Sciatic nerve (tissue), 2 donors: Measurements from ENCODE around the gene ACADSB. TPM values are rescaled to one million over a fixed set of nuclear protein-coding genes. Genes with fewer than 3 reads are reported as not detected.

ENCODE experiments used
- ATAC-seq: fragments of 200-7000 bp; cut with Tn5 transposase; one replicate; pipeline ENCODE4 v1.9.1; 2020; ENCODE audit warnings: mild to moderate bottlenecking, moderate library complexity
- DNase-seq: peaks from one replicate; pipeline ENCODE4 v3.0.0-alpha.2; 2020; ENCODE audit warnings: low spot score
- intact Hi-C: fragments of 100-400 bp; cut with DNase I; formaldehyde crosslinking; loops from one replicate; pipeline ENCODE4 v1.14.2; 2022
- total RNA-seq: library from RNA; stranded (reverse); fragmentation: NEBNext Ultra II Directional; extraction: Animal tissue kit (Norgen Biotek cat#: 25700); gene quantifications from one replicate; pipeline ENCODE4 v1.2.1, GENCODE V29; 2021
- donor health status: DM: no; HTN: no; CAD: no.
- donor health status: DM: no; HTN: no; CAD: no.

ACADSB gene
- total RNA-seq, 1 donor from 2014 or later = 39.5 TPM

- intact Hi-C loops = no loop called here
- no peak for ATAC-seq
These were observed 75.0 kb downstream of the ACADSB start for GRCh38 chr10:123083811-123084210.

GRCh38 chr10:123086281-123086680 lies 77.5 kb downstream of the ACADSB start:
- intact Hi-C loops = no loop called here
- DNase-seq = no peak
- ATAC-seq = no peak

More at GRCh38 chr10:123083811-123084210, 75.0 kb downstream of the ACADSB start:
- no peak for DNase-seq

DNA sequence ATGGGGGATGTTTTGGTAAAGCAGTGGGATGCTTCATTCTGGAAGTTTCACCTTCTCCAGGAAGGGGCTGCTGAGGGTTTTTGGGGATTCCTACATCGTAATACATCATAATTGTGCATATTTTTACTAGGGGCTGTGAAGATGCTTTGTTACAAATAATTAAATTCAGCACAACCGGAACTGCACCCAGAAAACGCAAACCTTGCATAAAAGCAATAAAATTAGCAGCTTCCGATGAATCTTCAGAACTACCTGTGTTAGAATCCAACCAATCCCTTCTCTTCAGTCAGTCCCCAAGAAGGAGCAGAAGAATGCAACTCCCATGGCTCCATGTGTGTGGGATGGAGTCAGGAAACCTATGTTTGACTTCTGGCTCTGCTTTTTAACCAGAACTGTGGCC lies 78.5 kb downstream of the ACADSB start:
- ATAC-seq = no peak
- intact Hi-C loops = no loop called here
- no peak for DNase-seq

DNA sequence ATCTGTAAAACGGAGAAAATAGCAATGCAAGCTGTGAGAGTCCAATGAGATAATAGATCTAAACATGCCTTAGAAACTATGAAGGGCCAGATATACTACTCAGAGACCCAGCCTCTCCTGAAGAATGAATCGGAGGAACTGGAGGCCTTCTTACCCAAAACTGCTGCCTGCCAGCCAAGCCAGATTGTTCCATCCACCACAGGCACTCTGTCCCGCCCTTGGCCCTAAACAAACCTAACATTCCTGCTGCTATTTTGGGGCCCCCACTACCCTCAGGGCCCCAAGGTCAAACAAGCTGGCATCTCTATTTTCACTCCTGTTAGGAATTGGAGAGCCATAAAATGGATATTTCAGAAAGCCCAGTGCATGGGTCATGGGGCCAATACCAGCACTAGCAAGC lies 79.0 kb downstream of the ACADSB start:
- intact Hi-C loops = no loop called here
- no peak for ATAC-seq
- no peak for DNase-seq

- intact Hi-C loops = no loop called here
- DNase-seq (no peak), ATAC-seq (no peak)
These were observed 84.0 kb downstream of the ACADSB start for GRCh38 chr10:123092635-123093414.

- intact Hi-C loops = no loop called here
- ATAC-seq (no peak), DNase-seq (no peak)
These were observed 84.7 kb downstream of the ACADSB start for GRCh38 chr10:123093489-123093888.

- no peak for DNase-seq
- no peak for ATAC-seq
- intact Hi-C loops = no loop called here
These were observed 87.6 kb downstream of the ACADSB start for GRCh38 chr10:123096452-123096851.

DNA sequence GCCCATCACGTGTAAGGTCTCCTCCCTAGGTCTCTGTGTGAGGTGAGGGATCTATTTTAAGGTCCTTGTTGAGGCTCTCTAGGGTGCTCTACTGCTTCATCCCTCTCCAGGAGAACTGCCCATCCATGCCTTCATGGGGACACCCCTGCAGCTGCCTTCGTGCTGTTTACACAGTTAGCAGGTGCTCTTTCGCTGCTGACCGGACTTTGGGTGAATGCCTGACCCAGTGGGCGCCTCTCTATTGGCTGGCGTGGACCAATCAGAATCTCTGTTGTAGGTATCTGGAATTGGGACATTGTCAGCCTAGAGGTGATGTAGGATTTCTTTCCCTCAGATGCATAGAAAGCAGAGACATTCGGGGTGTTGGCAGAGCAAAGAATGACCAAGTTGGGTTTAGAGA lies 88.2 kb downstream of the ACADSB start:
- intact Hi-C loops = no loop called here
- no peak for DNase-seq
- no peak for ATAC-seq

GRCh38 chr10:123100030-123100762 lies 91.4 kb downstream of the ACADSB start:
- DNase-seq = no peak
- intact Hi-C loops = no loop called here
- ATAC-seq = no peak

- intact Hi-C loops = no loop called here
- DNase-seq (no peak), ATAC-seq (no peak)
These were observed 93.1 kb downstream of the ACADSB start for GRCh38 chr10:123101872-123102271.

DNA sequence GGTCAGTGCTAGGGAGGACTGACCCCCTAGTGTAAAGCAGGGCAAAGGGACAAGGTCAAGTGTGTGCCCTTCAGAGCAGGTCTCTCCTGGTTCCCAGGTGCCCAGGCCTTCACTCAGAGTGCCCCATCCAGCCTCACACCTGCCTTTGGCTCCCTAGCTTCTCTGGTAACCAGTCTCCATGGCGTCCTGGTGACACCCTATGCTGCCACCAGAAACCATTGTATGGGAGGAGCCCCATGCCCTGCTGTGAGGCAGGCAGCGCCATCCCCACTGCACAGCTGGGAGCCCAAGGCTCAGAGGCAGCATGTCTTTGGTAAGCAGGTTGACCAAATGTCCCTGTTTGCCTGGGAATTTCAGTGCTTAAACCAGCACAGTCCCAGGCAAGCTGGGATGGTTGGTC lies 93.9 kb downstream of the ACADSB start:
- no peak for ATAC-seq
- intact Hi-C loops = no loop called here
- no peak for DNase-seq

DNA sequence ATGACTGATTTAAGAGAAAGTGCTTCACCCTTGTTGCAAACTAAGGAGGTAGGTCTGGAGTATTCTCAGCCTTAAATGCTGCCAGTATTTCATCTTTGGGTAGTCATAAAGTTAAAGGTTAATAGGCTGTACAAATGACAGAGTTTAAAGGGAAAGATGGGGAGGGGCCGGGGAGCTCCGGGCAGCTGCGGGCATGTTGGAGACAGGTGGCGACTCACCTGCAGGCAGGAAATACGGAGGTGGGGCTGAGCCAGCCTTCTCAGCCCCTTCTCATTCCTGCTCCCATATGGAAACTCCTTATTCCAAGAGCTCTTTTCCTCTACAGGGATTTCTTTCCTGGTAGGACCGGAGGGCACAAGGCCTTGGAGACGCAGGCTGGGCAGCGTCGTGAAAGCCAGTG lies 95.1 kb downstream of the ACADSB start:
- no peak for DNase-seq
- intact Hi-C loops = no loop called here
- ATAC-seq = no peak

Other genes with a start within 250 kb of the ACADSB start
- 0.80 TPM for gene CUZD1, start 163.1 kb upstream of the ACADSB start, total RNA-seq
- 5.4 TPM for gene FAM24B, start 129.4 kb upstream of the ACADSB start, total RNA-seq
- gene FAM24A, start 98.4 kb upstream of the ACADSB start, total RNA-seq = not detected
- gene C10orf88, start 54.8 kb upstream of the ACADSB start, total RNA-seq = 9.1 TPM
- gene PSTK, start 28.6 kb upstream of the ACADSB start, total RNA-seq = 5.4 TPM
- 24.9 TPM for gene IKZF5, start 211 bp upstream of the ACADSB start, total RNA-seq
- not detected for gene HMX3, start 127.0 kb downstream of the ACADSB start, total RNA-seq
- not detected for gene HMX2, start 139.1 kb downstream of the ACADSB start, total RNA-seq
- 65.5 TPM for gene BUB3, start 145.4 kb downstream of the ACADSB start, total RNA-seq